Measurements from ENCODE around the gene KIF9.

GRCh38 chr3:47259114-47259513, 23.5 kb downstream of the KIF9 start:
- TF ChIP-seq CTCF (IDR thresholded peaks at IDR 0.05 in 4 of 5, conservative IDR thresholded peaks at IDR 0.05 in 1 of 5) = no peak
- TF ChIP-seq POLR2A (IDR thresholded peaks at IDR 0.05) = no peak
